Neuronal stem cell (in vitro differentiated cells): Measurements from ENCODE around the gene ZC3H7B.

Source experiments
- DNase-seq: peaks from one replicate; pipeline ENCODE4 v3.0.0-alpha.2; 2013; ENCODE audit warnings: low spot score
- H2AFZ ChIP-seq: one replicate; pipeline ENCODE4 v1.6.1; 2013; ENCODE audit warnings: mild to moderate bottlenecking, low read length, inconsistent platforms
- H2AK5ac ChIP-seq: 2 replicates; pipeline ENCODE4 v1.6.1; 2013; ENCODE audit warnings: low read depth, mild to moderate bottlenecking, inconsistent platforms, low read length, moderate library complexity, mixed read lengths
- H2BK120ac ChIP-seq: 2 replicates; pipeline ENCODE4 v1.6.1; 2013; ENCODE audit warnings: low read depth, mild to moderate bottlenecking, inconsistent platforms, low read length, moderate library complexity, mixed read lengths
- H2BK12ac ChIP-seq: one replicate; pipeline ENCODE4 v1.6.1; 2013; ENCODE audit warnings: low read length, inconsistent platforms
- H2BK15ac ChIP-seq: 2 replicates; pipeline ENCODE4 v1.6.1; 2013; ENCODE audit warnings: mild to moderate bottlenecking, low read length, inconsistent platforms, mixed read lengths
- H2BK5ac ChIP-seq: one replicate; pipeline ENCODE4 v1.6.1; 2013; ENCODE audit warnings: inconsistent platforms, mild to moderate bottlenecking, low read length, moderate library complexity
- H3K14ac ChIP-seq: one replicate; pipeline ENCODE4 v1.6.1; 2013; ENCODE audit warnings: low read length, inconsistent platforms
- H3K18ac ChIP-seq: 2 replicates; pipeline ENCODE4 v1.6.1; 2013; ENCODE audit warnings: low read length, inconsistent platforms
- H3K23ac ChIP-seq: 2 replicates; pipeline ENCODE4 v1.6.1; 2013; ENCODE audit warnings: low read depth, mild to moderate bottlenecking, mixed read lengths, low read length, inconsistent platforms; ENCODE audit not compliant: poor library complexity
- H3K27ac ChIP-seq: replicated peaks from 3 replicates; pipeline ENCODE4 v1.5.1; 2013; ENCODE audit warnings: low read length, inconsistent platforms
- H3K27me3 ChIP-seq, 3 experiments: 2 replicates each; pipeline ENCODE4 v1.6.1; 2013; ENCODE audit warnings: low read length in 3 of 3, mild to moderate bottlenecking in 2 of 3, inconsistent platforms in 1 of 3, low read depth in 1 of 3, mixed read lengths in 1 of 3, moderate library complexity in 1 of 3; ENCODE audit not compliant: control insufficient read depth in 3 of 3, insufficient read depth in 3 of 3
- H3K36me3 ChIP-seq, 2 donors: replicated peaks in 1 of 2; 2 replicates each; pipeline ENCODE4 v1.6.1; 2013; ENCODE audit warnings: low read length in 2 of 2; ENCODE audit not compliant: control insufficient read depth in 2 of 2, insufficient read depth in 2 of 2
- H3K4ac ChIP-seq: 2 replicates; pipeline ENCODE4 v1.6.1; 2013; ENCODE audit warnings: inconsistent platforms, mild to moderate bottlenecking, low read length, moderate library complexity
- H3K4me1 ChIP-seq, 2 donors: 1 replicate in 1 of 2; 2 replicates in 1 of 2; pipeline ENCODE4 v1.6.1; 2013; ENCODE audit warnings: low read length in 2 of 2, low read depth in 1 of 2; ENCODE audit not compliant: control insufficient read depth in 2 of 2, insufficient read depth in 1 of 2
- H3K4me2 ChIP-seq: one replicate; pipeline ENCODE4 v1.6.1; 2013; ENCODE audit warnings: mild to moderate bottlenecking, low read length, inconsistent platforms; ENCODE audit not compliant: insufficient read depth, poor library complexity, severe bottlenecking
- H3K4me3 ChIP-seq, 2 donors: 2 replicates each; pipeline ENCODE4 v1.5.1; 2013; ENCODE audit warnings: low read length in 2 of 2, mild to moderate bottlenecking in 2 of 2, inconsistent platforms in 1 of 2, moderate library complexity in 1 of 2
- H3K79me1 ChIP-seq: one replicate; pipeline ENCODE4 v1.6.1; 2013; ENCODE audit warnings: low read depth, mild to moderate bottlenecking, inconsistent platforms, low read length, moderate library complexity
- H3K9ac ChIP-seq: one replicate; pipeline ENCODE4 v1.6.1; 2013; ENCODE audit warnings: mild to moderate bottlenecking, low read depth, low read length, inconsistent platforms; ENCODE audit not compliant: poor library complexity
- H3K9me3 ChIP-seq, 2 donors: replicated peaks in 1 of 2; 2 replicates each; pipeline versions ENCODE3 to v1.6.1; 2013; ENCODE audit warnings: low read length in 2 of 2, mild to moderate bottlenecking in 2 of 2, inconsistent platforms in 1 of 2, low read depth in 1 of 2, mixed read lengths in 1 of 2, moderate library complexity in 1 of 2; ENCODE audit not compliant: control insufficient read depth in 2 of 2, insufficient read depth in 1 of 2
- H4K8ac ChIP-seq: one replicate; pipeline ENCODE4 v1.6.1; 2013; ENCODE audit warnings: low read depth, mild to moderate bottlenecking, inconsistent platforms, low read length, moderate library complexity
- H4K91ac ChIP-seq: one replicate; pipeline ENCODE4 v1.6.1; 2013; ENCODE audit warnings: low read length, low read depth, mild to moderate bottlenecking, inconsistent platforms; ENCODE audit not compliant: poor library complexity
- WGBS, 2 donors: extraction: QIAGEN DNeasy Blood & Tissue Kit; methylation state at CpG; one replicate each; pipeline ENCODE4 v1.1.7; 2013; ENCODE audit warnings: missing lambda C conversion rate in 2 of 2, mixed read lengths in 1 of 2; ENCODE audit not compliant: insufficient read length in 2 of 2, insufficient replicate concordance in 1 of 2; ENCODE audit errors: extremely low coverage in 2 of 2; 5-methylcytosine and 5-hydroxymethylcytosine counted together

The ZC3H7B gene

DNA sequence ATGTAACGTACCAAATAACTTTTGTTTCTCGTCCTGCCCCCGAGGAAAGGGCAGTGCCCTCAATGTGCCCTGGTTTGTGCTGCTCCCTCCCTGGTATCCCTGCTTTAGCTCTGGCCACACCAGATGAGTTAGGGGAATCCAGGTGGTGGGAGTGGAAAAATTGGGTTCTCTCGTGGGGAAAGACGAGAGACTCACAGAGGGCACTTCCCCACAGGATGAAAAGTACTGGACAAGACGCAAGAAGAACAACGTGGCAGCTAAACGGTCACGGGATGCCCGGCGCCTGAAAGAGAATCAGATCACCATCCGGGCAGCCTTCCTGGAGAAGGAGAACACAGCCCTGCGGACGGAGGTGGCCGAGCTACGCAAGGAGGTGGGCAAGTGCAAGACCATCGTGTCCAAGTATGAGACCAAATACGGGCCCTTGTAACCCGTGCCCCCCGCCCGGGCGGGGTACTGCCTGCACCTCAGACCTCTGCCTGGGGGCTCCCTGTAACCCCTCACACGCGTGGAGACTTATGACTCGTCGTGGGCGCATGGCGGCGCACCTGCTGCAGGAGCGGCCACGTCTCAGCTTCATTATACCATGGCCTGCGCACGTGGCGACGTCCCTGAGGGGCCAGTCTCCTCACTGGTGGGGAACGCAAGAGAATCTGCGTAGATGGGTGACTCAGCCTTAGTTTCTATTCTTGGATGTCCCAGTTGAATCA is 94.4 kb downstream of the ZC3H7B start:
- Histone ChIP-seq H3K4me2 (no peak overlapping the region), H3K36me3 (peaks cover 35 to 60% of the 10 kb centered on the region in 2 donors), H3K4ac (no peak overlapping the region), H4K91ac (no peak overlapping the region), H3K4me1 (no peaks in the 10 kb centered on the region), H3K23ac (no peak overlapping the region), H2BK12ac (no peak overlapping the region), H3K14ac (no peak overlapping the region), H3K9me3 (no peaks in the 10 kb centered on the region), H3K18ac (no peak overlapping the region), H2BK5ac (no peak overlapping the region), H2AK5ac (no peak overlapping the region), H3K79me1 (no peaks in the 10 kb centered on the region), H2BK120ac (no peak overlapping the region), H2BK15ac (no peak overlapping the region), H3K27ac (no peak overlapping the region), H3K27me3 (no peaks in the 10 kb centered on the region), H3K4me3 (no peak overlapping the region), H2AFZ (no peak overlapping the region), H3K9ac (no peak overlapping the region), H4K8ac (no peak overlapping the region)
- no peak for DNase-seq
- WGBS, 2 donors = no CpG with 5 or more reads among the region's 37 CpGs

GRCh38 chr22:41397143-41397811 is 96.0 kb downstream of the ZC3H7B start:
- Histone ChIP-seq H3K4ac (no peak overlapping the region), H3K23ac (no peak overlapping the region), H2BK120ac (no peak overlapping the region), H3K36me3 (peaks cover 31 to 46% of the 10 kb centered on the region in 2 donors), H3K4me1 (no peaks in the 10 kb centered on the region), H2BK15ac (no peak overlapping the region), H3K27ac (no peak overlapping the region), H3K79me1 (no peaks in the 10 kb centered on the region), H4K8ac (no peak overlapping the region), H3K18ac (no peak overlapping the region), H3K14ac (no peak overlapping the region), H2BK5ac (peak overlapping the region; percentile 29), H4K91ac (no peak overlapping the region), H3K27me3 (no peaks in the 10 kb centered on the region), H2AK5ac (no peak overlapping the region), H2AFZ (no peak overlapping the region), H3K4me2 (no peak overlapping the region), H3K4me3 (no peak overlapping the region), H2BK12ac (no peak overlapping the region), H3K9ac (no peak overlapping the region), H3K9me3 (no peaks in the 10 kb centered on the region)
- no peak for DNase-seq
- WGBS, 2 donors = no CpG with 5 or more reads among the region's 19 CpGs

DNA sequence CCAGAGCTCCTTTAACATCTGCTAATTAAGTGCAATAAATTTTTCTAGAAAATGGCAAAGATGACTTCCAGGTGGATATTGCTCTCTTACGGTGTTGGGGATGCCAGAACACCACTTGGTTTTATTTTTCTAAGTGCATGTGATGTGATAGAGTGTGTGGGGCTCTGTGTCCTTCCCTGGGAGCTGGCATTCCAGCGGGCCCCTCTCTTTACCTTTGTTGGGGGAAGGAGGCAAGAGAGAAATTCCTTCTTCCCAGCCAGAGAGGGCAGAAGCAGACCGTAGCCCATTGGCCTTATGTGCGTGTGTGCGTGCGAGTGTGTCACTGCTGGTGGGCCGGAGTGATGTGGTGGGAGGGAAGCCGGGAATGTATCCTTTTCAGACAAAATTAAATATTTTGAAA is 97.6 kb downstream of the ZC3H7B start:
- H2BK5ac ChIP-seq = no peak overlapping the region
- no peak overlapping the region for H2AK5ac ChIP-seq
- H3K23ac ChIP-seq = no peak overlapping the region
- no peak overlapping the region for H4K8ac ChIP-seq
- H3K4me3 ChIP-seq = no peak overlapping the region
- no peak overlapping the region for H3K4ac ChIP-seq
- no peak overlapping the region for H3K18ac ChIP-seq
- H3K9ac ChIP-seq = no peak overlapping the region
- H2BK12ac ChIP-seq = no peak overlapping the region
- H3K4me1 ChIP-seq = peaks cover 0 to 2% of the 10 kb centered on the region in 2 donors
- H3K27ac ChIP-seq = no peak overlapping the region
- H3K27me3 ChIP-seq = no peaks in the 10 kb centered on the region
- H3K79me1 ChIP-seq = no peaks in the 10 kb centered on the region
- H2AFZ ChIP-seq = no peak overlapping the region
- DNase-seq = no peak
- H3K4me2 ChIP-seq = no peak overlapping the region
- no peak overlapping the region for H2BK15ac ChIP-seq
- no peak overlapping the region for H4K91ac ChIP-seq
- WGBS, 2 donors = no CpG with 5 or more reads among the region's 8 CpGs
- no peaks in the 10 kb centered on the region for H3K9me3 ChIP-seq
- no peak overlapping the region for H2BK120ac ChIP-seq
- H3K14ac ChIP-seq = no peak overlapping the region
- H3K36me3 ChIP-seq = peaks cover 29 to 44% of the 10 kb centered on the region in 2 donors

DNA sequence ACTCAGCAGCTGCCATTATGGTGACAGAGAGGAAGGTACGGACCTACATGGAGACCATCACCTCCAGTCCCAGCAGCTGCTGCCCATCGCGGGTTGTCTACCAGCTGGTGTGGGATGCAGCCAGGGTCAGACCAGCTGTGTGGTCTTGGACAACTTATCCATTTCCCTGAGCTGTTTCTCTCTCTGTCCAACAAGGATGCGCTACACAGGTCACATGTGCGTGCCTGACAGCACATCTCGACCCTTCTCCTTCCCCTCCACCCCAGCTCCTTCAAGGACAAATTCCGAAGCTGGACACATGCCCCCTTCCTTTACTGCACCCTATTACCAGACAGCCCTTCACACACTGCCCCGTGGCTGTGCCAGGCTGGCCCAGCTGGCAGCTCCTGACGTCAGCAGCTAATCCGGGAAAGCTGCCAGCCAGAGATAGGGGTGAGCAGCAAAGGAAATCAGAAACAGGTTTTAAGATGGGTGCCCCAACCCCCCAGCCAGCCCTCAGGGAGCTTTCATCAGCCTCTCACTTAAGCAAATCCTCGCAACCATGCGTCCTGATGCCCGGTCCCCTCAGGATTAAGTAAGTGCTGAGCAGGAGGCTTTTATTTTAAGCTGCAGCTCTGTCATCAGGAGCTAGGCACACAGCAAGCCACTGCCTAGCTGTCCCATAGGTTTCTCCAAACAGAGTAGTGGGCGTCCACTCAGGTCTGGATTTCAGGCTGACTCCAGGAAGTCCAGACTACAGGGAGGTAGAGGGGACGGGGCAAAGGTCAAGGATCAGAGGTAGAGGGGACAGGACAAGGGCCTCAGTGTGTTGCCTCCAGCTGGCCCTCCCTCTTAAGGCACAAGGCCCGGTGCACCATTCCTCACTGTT is 100.7 kb downstream of the ZC3H7B start:
- Histone ChIP-seq H3K27ac (no peak overlapping the region), H3K79me1 (no peaks in the 10 kb centered on the region)
- no peak for DNase-seq

More for the DNA sequence above, 100.7 kb downstream of the ZC3H7B start:
- Histone ChIP-seq H2BK12ac (no peak overlapping the region), H3K9ac (no peak overlapping the region), H3K27me3 (no peaks in the 10 kb centered on the region), H4K91ac (no peak overlapping the region), H3K23ac (no peak overlapping the region), H2AK5ac (no peak overlapping the region), H3K36me3 (peaks cover 6 to 14% of the 10 kb centered on the region in 2 donors), H4K8ac (no peak overlapping the region), H3K14ac (peak overlapping the region; percentile 21), H3K18ac (no peak overlapping the region), H3K9me3 (no peaks in the 10 kb centered on the region), H2AFZ (no peak overlapping the region), H2BK15ac (no peak overlapping the region), H3K4ac (no peak overlapping the region), H3K4me2 (no peak overlapping the region), H2BK5ac (no peak overlapping the region), H3K4me1 (peaks cover 0 to 2% of the 10 kb centered on the region in 2 donors), H3K4me3 (no peak overlapping the region), H2BK120ac (no peak overlapping the region)
- no CpG with 5 or more reads among the region's 16 CpGs for WGBS, 2 donors
